Testis (tissue), 3 donors: Measurements from ENCODE around the gene BMPR1A. TPM values are rescaled to one million over a fixed set of nuclear protein-coding genes. Genes with fewer than 3 reads are reported as not detected.

Experiments
- DNase-seq: peaks from one replicate; pipeline ENCODE4 v3.0.0-alpha.2; 2019
- H3K27ac ChIP-seq, 2 donors: fragments of 200-600 bp; sonication (generic); one replicate each; pipeline ENCODE4 v1.5.1; 2019
- H3K27me3 ChIP-seq: fragments of 200-600 bp; sonication (generic); one replicate; pipeline ENCODE4 v1.5.1; 2019
- H3K36me3 ChIP-seq: fragments of 200-600 bp; sonication (generic); one replicate; pipeline ENCODE4 v1.5.1; 2017; ENCODE audit warnings: low read depth; ENCODE audit errors: missing control alignments
- H3K4me1 ChIP-seq: fragments of 200-600 bp; sonication (generic); one replicate; pipeline ENCODE4 v1.5.1; 2019
- H3K4me3 ChIP-seq, 2 donors: fragments of 200-600 bp; sonication (generic); one replicate each; pipeline ENCODE4 v1.5.1; 2017 to 2019
- H3K9me3 ChIP-seq: fragments of 200-600 bp; sonication (generic); one replicate; pipeline ENCODE4 v1.5.1; 2017
- POLR2A ChIP-seq: fragments of 450-650 bp; IDR thresholded peaks from one replicate; pipeline ENCODE4 v1.6.1; 2017; ENCODE audit warnings: antibody characterized with exemption, mild to moderate bottlenecking, moderate library complexity
- WGBS, 2 donors: methylation state at CpG; one replicate each; pipeline ENCODE4 v1.1.5; 2018; 5-methylcytosine and 5-hydroxymethylcytosine counted together
- intact Hi-C: fragments of 100-400 bp; cut with DNase I; formaldehyde crosslinking; loops from one replicate; pipeline ENCODE4 v1.15.1; 2023; ENCODE audit warnings: low total_unique reads
- polyA plus RNA-seq: library from polyadenylated mRNA; stranded (reverse); fragments of 350-450 nt; fragmentation: Illumina TruSeq; extraction: RNeasy Lipid Tissue Mini Kit (QIAGEN cat#74804); gene quantifications from one replicate; pipeline ENCODE4 v1.2.3, GENCODE V29; 2014; ENCODE audit warnings: low read depth, low replicate concordance; ENCODE audit not compliant: insufficient read depth
- total RNA-seq, 2 donors: library from RNA; depleted of rRNA; stranded (reverse); fragments of >200 nt; gene quantifications; one replicate each; pipeline ENCODE4 v1.2.3, GENCODE V29; 2016
- TF ChIP-seq, protein P1 (sequence below), 3 experiments: fragments of 450-650 bp in 2 of 3; fragments of 200-600 bp in 1 of 3; sonication (generic) in 1 of 3; IDR thresholded peaks; one replicate each; pipeline ENCODE4 v1.5.1; 2016 to 2019; ENCODE audit warnings: antibody characterized with exemption in 3 of 3, mild to moderate bottlenecking in 2 of 3, moderate library complexity in 1 of 3

BMPR1A gene
- total and polyA plus RNA-seq, 3 donors from 2014 or later: 19.5 to 51.1 (median 42.6) TPM

- Histone ChIP-seq H3K9me3 (no peaks in the 10 kb centered on the region), H3K36me3 (no peaks in the 10 kb centered on the region), H3K27ac (no peak overlapping the region), H3K4me3 (no peak overlapping the region), H3K27me3 (no peaks in the 10 kb centered on the region), H3K4me1 (no peaks in the 10 kb centered on the region)
- no peak for TF ChIP-seq POLR2A
- TF ChIP-seq, protein P1, sequence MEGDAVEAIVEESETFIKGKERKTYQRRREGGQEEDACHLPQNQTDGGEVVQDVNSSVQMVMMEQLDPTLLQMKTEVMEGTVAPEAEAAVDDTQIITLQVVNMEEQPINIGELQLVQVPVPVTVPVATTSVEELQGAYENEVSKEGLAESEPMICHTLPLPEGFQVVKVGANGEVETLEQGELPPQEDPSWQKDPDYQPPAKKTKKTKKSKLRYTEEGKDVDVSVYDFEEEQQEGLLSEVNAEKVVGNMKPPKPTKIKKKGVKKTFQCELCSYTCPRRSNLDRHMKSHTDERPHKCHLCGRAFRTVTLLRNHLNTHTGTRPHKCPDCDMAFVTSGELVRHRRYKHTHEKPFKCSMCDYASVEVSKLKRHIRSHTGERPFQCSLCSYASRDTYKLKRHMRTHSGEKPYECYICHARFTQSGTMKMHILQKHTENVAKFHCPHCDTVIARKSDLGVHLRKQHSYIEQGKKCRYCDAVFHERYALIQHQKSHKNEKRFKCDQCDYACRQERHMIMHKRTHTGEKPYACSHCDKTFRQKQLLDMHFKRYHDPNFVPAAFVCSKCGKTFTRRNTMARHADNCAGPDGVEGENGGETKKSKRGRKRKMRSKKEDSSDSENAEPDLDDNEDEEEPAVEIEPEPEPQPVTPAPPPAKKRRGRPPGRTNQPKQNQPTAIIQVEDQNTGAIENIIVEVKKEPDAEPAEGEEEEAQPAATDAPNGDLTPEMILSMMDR (IDR thresholded peaks at IDR 0.05): no peak
- intact Hi-C loops: no loop called here
- WGBS, 2 donors: 90 to 94% methylated on average over 7 of the region's 7 CpGs
- DNase-seq: no peak
Observed at GRCh38 chr10:86856156-86856555, 99.7 kb downstream of the BMPR1A start.

DNA sequence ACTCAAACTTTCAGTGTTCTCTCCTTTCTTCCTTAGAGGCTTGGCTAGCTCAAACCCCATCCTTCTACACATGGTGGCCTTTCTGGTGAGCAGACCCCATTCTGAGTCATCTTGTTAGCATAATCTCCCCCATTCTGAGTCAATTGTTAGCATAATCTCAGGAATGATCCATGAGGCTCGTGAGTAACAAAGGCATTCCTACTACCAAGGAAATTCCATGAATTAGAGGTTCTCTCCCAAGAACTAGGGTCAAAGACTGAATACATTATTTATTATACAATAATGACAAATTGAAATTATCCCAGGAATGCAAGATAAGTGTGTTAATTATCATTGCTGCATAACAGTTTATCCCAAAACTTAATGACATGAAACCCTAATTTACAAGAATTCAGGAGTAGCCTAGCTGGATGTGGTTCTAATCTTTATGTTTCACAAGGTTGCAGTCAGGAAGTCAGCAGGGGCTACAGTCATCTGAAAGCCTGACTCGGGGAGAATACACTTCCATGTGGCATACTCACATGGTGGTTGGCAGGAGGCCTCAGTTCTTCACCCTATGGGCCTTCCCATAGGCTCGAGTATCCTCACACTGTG is 100.8 kb downstream of the BMPR1A start:
- Histone ChIP-seq H3K4me1 (no peaks in the 10 kb centered on the region), H3K27ac (no peak overlapping the region), H3K27me3 (no peaks in the 10 kb centered on the region), H3K4me3 (no peak overlapping the region), H3K9me3 (no peaks in the 10 kb centered on the region), H3K36me3 (no peaks in the 10 kb centered on the region)
- no peak for DNase-seq
- intact Hi-C loops: no loop called here
- WGBS, 2 donors: 55 to 63% methylated on average over 3 of the region's 3 CpGs
- TF ChIP-seq, protein P1 (IDR thresholded peaks at IDR 0.05): no peak
- no peak for TF ChIP-seq POLR2A

GRCh38 chr10:86858011-86858410 is 101.6 kb downstream of the BMPR1A start:
- TF ChIP-seq, protein P1 (IDR thresholded peaks at IDR 0.05): no peak
- no peak for TF ChIP-seq POLR2A
- H3K27me3 ChIP-seq: no peaks in the 10 kb centered on the region
- no peaks in the 10 kb centered on the region for H3K36me3 ChIP-seq
- H3K4me1 ChIP-seq: peaks cover 3% of the 10 kb centered on the region
- intact Hi-C loops: no loop called here
- DNase-seq: no peak
- WGBS, 2 donors: 94 to 95% methylated on average over 1 of the region's 1 CpG
- no peak overlapping the region for H3K4me3 ChIP-seq
- no peak overlapping the region for H3K27ac ChIP-seq
- H3K9me3 ChIP-seq: no peaks in the 10 kb centered on the region

- Histone ChIP-seq H3K9me3 (no peaks in the 10 kb centered on the region), H3K4me1 (peaks cover 22% of the 10 kb centered on the region), H3K27ac (no peak overlapping the region), H3K36me3 (no peaks in the 10 kb centered on the region), H3K27me3 (no peaks in the 10 kb centered on the region), H3K4me3 (no peak overlapping the region)
- no peak for TF ChIP-seq POLR2A
- TF ChIP-seq, protein P1 (IDR thresholded peaks at IDR 0.05): no peak
- no peak for DNase-seq
- WGBS, 2 donors: 96 to 97% methylated on average over 1 of the region's 1 CpG
- intact Hi-C loops: no loop called here
Observed at GRCh38 chr10:86861351-86861750, 104.9 kb downstream of the BMPR1A start.

GRCh38 chr10:86862373-86862772 is 106.0 kb downstream of the BMPR1A start:
- DNase-seq: no peak
- H3K36me3 ChIP-seq: no peaks in the 10 kb centered on the region
- H3K27me3 ChIP-seq: no peaks in the 10 kb centered on the region
- intact Hi-C loops: no loop called here
- no peak overlapping the region for H3K27ac ChIP-seq
- H3K4me1 ChIP-seq: peaks cover 23% of the 10 kb centered on the region
- no peak overlapping the region for H3K4me3 ChIP-seq
- TF ChIP-seq, protein P1 (IDR thresholded peaks at IDR 0.05): no peak
- TF ChIP-seq POLR2A: no peak
- H3K9me3 ChIP-seq: no peaks in the 10 kb centered on the region
- 72 to 78% methylated on average over 3 of the region's 3 CpGs for WGBS, 2 donors
